ENCODE measurements around the gene TMBIM1. TPM values are rescaled to one million over a fixed set of nuclear protein-coding genes. Genes with fewer than 3 reads are reported as not detected.

The TMBIM1 gene
- total and polyA plus RNA-seq, 9 of the 15 experiments (the other 6 are each of a cell fraction or from before 2014, with no cell fraction given): 14.2 to 105 (median 47.0) TPM

DNA sequence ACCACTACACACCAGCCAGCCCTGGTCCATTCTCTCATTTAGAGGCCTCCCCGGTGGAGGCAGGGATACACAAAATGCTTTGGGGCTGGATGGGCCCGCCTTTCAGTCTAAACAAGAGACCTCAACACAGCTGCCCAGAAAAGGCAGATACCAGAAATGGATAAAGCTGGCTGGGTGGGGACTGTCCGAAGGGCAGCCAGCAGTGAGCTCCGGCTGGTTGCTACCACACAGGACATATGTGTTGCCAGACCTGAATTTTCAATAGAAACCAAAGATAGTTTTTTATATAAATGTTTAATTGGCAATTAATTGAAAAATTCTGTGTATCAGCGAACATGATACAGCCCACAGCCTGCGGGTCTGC lies 30.1 kb downstream of the TMBIM1 start:
- Histone ChIP-seq H3K27me3 (ENCODE audit: control insufficient read depth in 2 of 2, insufficient read depth in 2 of 2, low read length in 2 of 2) (no peaks in the 10 kb centered on the region), H3K36me3 (ENCODE audit: control insufficient read depth, insufficient read depth, low read length) (peaks cover 33% of the 10 kb centered on the region; the same call in 1 of the 3 replicates), H3K9me3 (replicated peaks; ENCODE audit: control insufficient read depth, insufficient read depth, low read depth, low read length) (no peaks in the 10 kb centered on the region), H3K4me2 (ENCODE audit: insufficient read depth, low read length) (no peak overlapping the region), H3K79me2 (ENCODE audit: control insufficient read depth, insufficient read depth, low read length) (no peaks in the 10 kb centered on the region), H3K27ac (ENCODE audit: extremely low read depth, low read depth, low read length) (no peak overlapping the region), H3K4me3 (no peak overlapping the region), H3K9me1 (ENCODE audit: control insufficient read depth, insufficient read depth, low read length) (no peaks in the 10 kb centered on the region), H3K9ac (ENCODE audit: insufficient read depth in 1 of 2, low read depth in 2 of 2, low read length in 2 of 2) (peak overlapping the region in 1 of 2 experiments; percentile 45; a peak in 2 of 4 replicates), H4K20me1 (replicated peaks; ENCODE audit: control insufficient read depth, insufficient read depth, low read length) (no peaks in the 10 kb centered on the region), H3K4me1 (replicated peaks in 1 of 2; ENCODE audit: control insufficient read depth in 2 of 2, insufficient read depth in 2 of 2, low read length in 2 of 2) (peaks cover 3 to 13% of the 10 kb centered on the region in 2 experiments; a peak in 4 of 5 replicates), H2AFZ (ENCODE audit: low read depth, low read length) (no peak overlapping the region)
- FAIRE-seq (no peak), DNase-seq (ENCODE audit: extremely low read depth in 1 of 4, low spot score in 3 of 4) (no peak), ATAC-seq (no peak)
- ChIA-PET POLR2A (interaction anchor here (1.3 kb wide), 1 partner anchor 12 kb away, joined by 3 read pairs; no protein-coding TSS in a partner anchor), CTCF (ENCODE audit: low intra/inter-chr PET ratio) (no interaction called here)
- intact Hi-C loops (cut with micrococcal nuclease) (no loop called here), in situ Hi-C loops (cut with MboI) (no loop called here)
- 65% methylated on average over 6 of the region's 6 CpGs for WGBS (ENCODE audit: insufficient coverage, low coverage, missing lambda C conversion rate)
- BruUV-seq (replicated peaks): no TSS peak
- TF ChIP-seq NFYB (IDR thresholded peaks at IDR 0.05; ENCODE audit: extremely low read depth, insufficient read length) (no peak), ZNF41 (CRISPR knock-in tag; conservative IDR thresholded peaks at IDR 0.05) (no peak), MTA1 (IDR thresholded peaks at IDR 0.05; ENCODE audit: borderline replicate concordance) (no peak), ZFP36 (IDR thresholded peaks at IDR 0.05; ENCODE audit: low read depth, low read length, partially characterized antibody) (no peak), RBM22 (IDR thresholded peaks at IDR 0.05; ENCODE audit: low read depth, low read length, poor library complexity, severe bottlenecking) (no peak), SREBF1 (IDR thresholded peaks at IDR 0.05; ENCODE audit: borderline replicate concordance, low read depth, low read length) (no peak), SRSF1 (IDR thresholded peaks at IDR 0.05; ENCODE audit: low read depth, low read length) (no peak)
